Ovary (tissue), 3 donors: ENCODE measurements around the gene BBS1.
A peak's percentile ranks its signal among the peaks of the same experiment; 100 is the strongest.

Source experiments
- CTCF ChIP-seq, 3 donors: fragments of 450-650 bp in 2 of 3; fragments of 200-600 bp in 1 of 3; IDR thresholded peaks; one replicate each; pipeline versions ENCODE4 v1.5.1 to v1.8.0; 2016 to 2022; ENCODE audit warnings: antibody characterized with exemption in 3 of 3, mild to moderate bottlenecking in 1 of 3
- EP300 ChIP-seq: sonication (generic); formaldehyde crosslinking; IDR thresholded peaks from one replicate; pipeline ENCODE4 v1.6.1; 2017; ENCODE audit warnings: antibody characterized with exemption
- POLR2A ChIP-seq: fragments of 450-650 bp; IDR thresholded peaks from one replicate; pipeline ENCODE4 v1.6.1; 2017; ENCODE audit warnings: antibody characterized with exemption, mild to moderate bottlenecking, moderate library complexity
- donor health status: DM: no; HTN: no; CAD: no.

GRCh38 chr11:66478729-66479393, 31.6 kb upstream of the BBS1 start:
- TF ChIP-seq POLR2A = no peak
- peak in 2 of 3 donors; percentile 38 to 49 for TF ChIP-seq CTCF (IDR thresholded peaks at IDR 0.05)
- no peak for TF ChIP-seq EP300
